HCT116 (cell line): ENCODE measurements around the gene SLC43A3.

Experiments
- CTCF ChIP-seq, 3 experiments: fragments of 200-600 bp in 1 of 3; sonication (generic) in 1 of 3; IDR thresholded peaks in 2 of 3; conservative IDR thresholded peaks in 1 of 3; 2 replicates each; pipeline ENCODE4 v1.5.1; 2012 to 2017; ENCODE audit warnings: low read depth in 2 of 3, low read length in 2 of 3, antibody characterized with exemption in 1 of 3, borderline replicate concordance in 1 of 3, control low read depth in 1 of 3, mild to moderate bottlenecking in 1 of 3, mixed read lengths in 1 of 3, mixed run types in 1 of 3, moderate library complexity in 1 of 3; ENCODE audit not compliant: insufficient read depth in 1 of 3
- POLR2A ChIP-seq: IDR thresholded peaks from 2 replicates; pipeline ENCODE4 v1.7.0; 2011; ENCODE audit warnings: borderline replicate concordance; ENCODE audit not compliant: insufficient read depth, insufficient read length; ENCODE audit errors: extremely low read depth
- RAD21 ChIP-seq: IDR thresholded peaks from 2 replicates; pipeline ENCODE4 v1.6.1; 2012; ENCODE audit warnings: low read depth, mild to moderate bottlenecking
- SIN3A ChIP-seq: IDR thresholded peaks from 2 replicates; pipeline ENCODE4 v1.6.1; 2012; ENCODE audit warnings: low read depth

- TF ChIP-seq CTCF (IDR thresholded peaks at IDR 0.05 in 2 of 3, conservative IDR thresholded peaks at IDR 0.05 in 1 of 3; ENCODE audit: borderline replicate concordance in 1 of 3, insufficient read depth in 1 of 3, low read depth in 2 of 3, low read length in 2 of 3) (no peak), POLR2A (no peak), RAD21 (no peak), SIN3A (no peak)
Measured at GRCh38 chr11:57446055-57446454, 19.1 kb upstream of the SLC43A3 start.
